Esophagus muscularis mucosa (tissue), 4 donors: Measurements from ENCODE around the gene BPGM.

ENCODE experiments used
- CTCF ChIP-seq, 3 experiments: fragments of 200-600 bp in 2 of 3; fragments of 450-650 bp in 1 of 3; sonication (generic) in 2 of 3; IDR thresholded peaks; one replicate each; pipeline ENCODE4 v1.5.1; 2017 to 2019; ENCODE audit warnings: antibody characterized with exemption in 3 of 3, mild to moderate bottlenecking in 2 of 3, moderate library complexity in 1 of 3
- EP300 ChIP-seq: sonication (generic); formaldehyde crosslinking; IDR thresholded peaks from one replicate; pipeline ENCODE4 v1.6.1; 2017; ENCODE audit warnings: antibody characterized with exemption
- POLR2A ChIP-seq: fragments of 450-650 bp; IDR thresholded peaks from one replicate; pipeline ENCODE4 v1.6.1; 2017; ENCODE audit warnings: antibody characterized with exemption, moderate library complexity, mild to moderate bottlenecking, low read depth
- POLR2AphosphoS5 ChIP-seq, 2 donors: sonication (generic); formaldehyde crosslinking; IDR thresholded peaks; one replicate each; pipeline ENCODE4 v1.6.1; 2017; ENCODE audit warnings: antibody characterized with exemption in 2 of 2

- TF ChIP-seq CTCF (IDR thresholded peaks at IDR 0.05) = no peak
- TF ChIP-seq EP300 = no peak
- TF ChIP-seq POLR2A = no peak
- TF ChIP-seq POLR2AphosphoS5 (IDR thresholded peaks at IDR 0.05) = no peak
Measured at GRCh38 chr7:134705716-134706115, 59.1 kb downstream of the BPGM start.
